Panc1 (cell line): ENCODE measurements around the gene SLFN12L. TPM values are rescaled to one million over a fixed set of nuclear protein-coding genes. Genes with fewer than 3 reads are reported as not detected.

Source experiments
- ATAC-seq: fragments of 200-7000 bp; cut with Tn5 transposase; 2 replicates; pipeline ENCODE4 v1.9.1; 2020; ENCODE audit warnings: mild to moderate bottlenecking, moderate library complexity
- BruUV-seq: library from RNA; stranded (reverse); fragments of 400-500 nt; replicated peaks from 2 replicates; lab custom pipeline; 2021; lab: Mats Ljungman, UMichigan
- CTCF ChIA-PET: fragments of 300-600 bp; sonication (Branson Sonifier 250); formaldehyde crosslinking; loops from one replicate; lab custom pipeline; 2022; ENCODE audit warnings: antibody characterized with exemption; lab: Charles Lee
- POLR2A ChIA-PET: fragments of 300-600 bp; sonication (Branson Sonifier 250); formaldehyde crosslinking; loops from one replicate; lab custom pipeline; 2022; ENCODE audit warnings: antibody characterized with exemption; lab: Charles Lee
- DNase-seq: peaks from one replicate; pipeline ENCODE4 v3.0.0-alpha.2; 2010; ENCODE audit warnings: low read depth, low spot score
- H3K27ac ChIP-seq: 2 replicates; pipeline ENCODE4 v1.5.1; 2011; ENCODE audit warnings: mild to moderate bottlenecking, low read length, inconsistent platforms
- H3K27me3 ChIP-seq: fragments of 200-500 bp; sonication (Bioruptor generic); 2 replicates; pipeline ENCODE4 v1.6.0; 2014; ENCODE audit warnings: low read length, inconsistent platforms; ENCODE audit not compliant: control insufficient read depth, insufficient read depth
- H3K36me3 ChIP-seq: fragments of 200-500 bp; sonication (Bioruptor generic); 2 replicates; pipeline ENCODE4 v1.5.1; 2014; ENCODE audit warnings: inconsistent platforms, mild to moderate bottlenecking, low read length, moderate library complexity; ENCODE audit not compliant: control insufficient read depth, insufficient read depth
- H3K4me1 ChIP-seq: 2 replicates; pipeline ENCODE4 v1.5.1; 2011; ENCODE audit warnings: inconsistent platforms, mild to moderate bottlenecking, low read length, moderate library complexity; ENCODE audit not compliant: control insufficient read depth, insufficient read depth
- H3K4me3 ChIP-seq, 2 experiments: 2 replicates each; pipeline ENCODE4 v1.5.1; 2011 to 2012; ENCODE audit warnings: low read depth in 2 of 2, low read length in 2 of 2, mild to moderate bottlenecking in 2 of 2, inconsistent platforms in 1 of 2, moderate library complexity in 1 of 2
- H3K9me3 ChIP-seq: fragments of 200-500 bp; sonication (Bioruptor generic); 2 replicates; pipeline ENCODE4 v1.5.1; 2014; ENCODE audit warnings: low read depth, mild to moderate bottlenecking, inconsistent platforms, low read length, moderate library complexity; ENCODE audit not compliant: control insufficient read depth, insufficient read depth
- CTCF ChIP-seq: fragments of 450-650 bp; IDR thresholded peaks from 2 replicates; pipeline ENCODE4 v1.5.1; 2017; ENCODE audit warnings: mild to moderate bottlenecking
- POLR2AphosphoS5 ChIP-seq: IDR thresholded peaks from 2 replicates; pipeline ENCODE4 v1.6.1; 2012; ENCODE audit warnings: mild to moderate bottlenecking, low read depth, low read length, moderate library complexity
- REST ChIP-seq, 2 experiments: IDR thresholded peaks; 2 replicates each; pipeline ENCODE4 v1.6.1; 2011 to 2012; ENCODE audit warnings: low read depth in 2 of 2, control low read depth in 1 of 2, low read length in 1 of 2, mild to moderate bottlenecking in 1 of 2, moderate library complexity in 1 of 2; ENCODE audit not compliant: insufficient read depth in 1 of 2
- SIN3A ChIP-seq: IDR thresholded peaks from 2 replicates; pipeline ENCODE4 v1.6.1; 2012; ENCODE audit warnings: low read depth, mild to moderate bottlenecking, low read length, moderate library complexity, borderline replicate concordance; ENCODE audit not compliant: insufficient read depth
- TCF7L2 ChIP-seq: IDR thresholded peaks from 2 replicates; pipeline ENCODE4 v1.6.1; 2011; ENCODE audit warnings: mild to moderate bottlenecking, low read depth, low read length, inconsistent platforms
- in situ Hi-C: cut with HindIII; loops from 2 replicates; pipeline ENCODE4 v1.10.0; 2016; ENCODE audit warnings: low sequenced_read_pairs, low pct_unique_long_range_greater_than_20kb
- intact Hi-C: fragments of 100-400 bp; cut with micrococcal nuclease; formaldehyde crosslinking; loops from one replicate; pipeline ENCODE4 v1.10.0; 2022; ENCODE audit not compliant: unreplicated experiment
- total RNA-seq: library from RNA; stranded (reverse); gene quantifications from one replicate; pipeline ENCODE4 v1.2.1, GENCODE V29; 2021; ENCODE audit not compliant: unreplicated experiment

Gene SLFN12L
- total RNA-seq, 1 experiment from 2014 or later = 0.33 TPM

GRCh38 chr17:35479271-35479670, 58.2 kb downstream of the SLFN12L start:
- no peaks in the 10 kb centered on the region for H3K36me3 ChIP-seq
- ChIA-PET POLR2A (no interaction called here), CTCF (no interaction called here)
- in situ Hi-C loops (no loop called here), intact Hi-C loops (no loop called here)
- no peak overlapping the region for H3K27ac ChIP-seq
- ATAC-seq = no peak
- H3K9me3 ChIP-seq = no peaks in the 10 kb centered on the region
- no peak for DNase-seq
- H3K4me1 ChIP-seq = no peaks in the 10 kb centered on the region
- TF ChIP-seq REST (IDR thresholded peaks at IDR 0.05; ENCODE audit: insufficient read depth in 1 of 2, low read depth in 2 of 2, low read length in 1 of 2) = no peak
- no peak for TF ChIP-seq POLR2AphosphoS5
- TF ChIP-seq TCF7L2 = no peak
- no peak for TF ChIP-seq CTCF
- no peak for TF ChIP-seq SIN3A
- peaks cover 25% of the 10 kb centered on the region for H3K27me3 ChIP-seq
- BruUV-seq = no TSS peak
- H3K4me3 ChIP-seq = no peak overlapping the region

GRCh38 chr17:35477248-35477647, 60.2 kb downstream of the SLFN12L start:
- POLR2A ChIA-PET = no interaction called here
- H3K27me3 ChIP-seq = peaks cover 25% of the 10 kb centered on the region
- TF ChIP-seq POLR2AphosphoS5 (no peak), TCF7L2 (no peak), CTCF (no peak), REST (IDR thresholded peaks at IDR 0.05; ENCODE audit: insufficient read depth in 1 of 2, low read depth in 2 of 2, low read length in 1 of 2) (no peak), SIN3A (no peak)
- no peaks in the 10 kb centered on the region for H3K4me1 ChIP-seq
- DNase-seq (no peak), ATAC-seq (no peak)
- CTCF ChIA-PET = no interaction called here
- in situ Hi-C loops = no loop called here
- intact Hi-C loops = no loop called here
- H3K27ac ChIP-seq = no peak overlapping the region
- H3K4me3 ChIP-seq = no peak overlapping the region
- no peaks in the 10 kb centered on the region for H3K36me3 ChIP-seq
- no TSS peak for BruUV-seq
- no peaks in the 10 kb centered on the region for H3K9me3 ChIP-seq
